A673 (cell line): Measurements from ENCODE around the gene ATP1A2. TPM values are rescaled to one million over a fixed set of nuclear protein-coding genes. Genes with fewer than 3 reads are reported as not detected.

Source experiments
- BruUV-seq: library from RNA; stranded (reverse); fragments of 400-500 nt; replicated peaks from 2 replicates; lab custom pipeline; 2021; lab: Mats Ljungman, UMichigan
- CTCF ChIA-PET: fragments of 300-600 bp; sonication (Branson Sonifier 250); formaldehyde crosslinking; loops from one replicate; lab custom pipeline; 2022; ENCODE audit warnings: antibody characterized with exemption; lab: Charles Lee
- POLR2A ChIA-PET: fragments of 300-600 bp; sonication (Branson Sonifier 250); formaldehyde crosslinking; loops from one replicate; lab custom pipeline; 2022; ENCODE audit warnings: antibody characterized with exemption; ENCODE audit not compliant: low non-redundant PET; lab: Charles Lee
- DNase-seq: peaks from one replicate; pipeline ENCODE4 v3.0.0-alpha.2; 2015; ENCODE audit warnings: low spot score
- H3K27ac ChIP-seq: fragments of 200-600 bp; sonication (generic); 2 replicates; pipeline ENCODE4 v1.5.1; 2016; ENCODE audit warnings: mixed run types, low read depth, mild to moderate bottlenecking, mixed read lengths, antibody characterized with exemption, low read length; ENCODE audit not compliant: poor library complexity, severe bottlenecking
- H3K27me3 ChIP-seq: fragments of 200-600 bp; sonication (generic); replicated peaks from 2 replicates; pipeline ENCODE4 v1.6.1; 2017; ENCODE audit warnings: mixed run types, low read depth, mild to moderate bottlenecking, mixed read lengths, antibody characterized with exemption, low read length; ENCODE audit not compliant: insufficient read depth, poor library complexity
- H3K36me3 ChIP-seq: fragments of 200-600 bp; sonication (generic); 2 replicates; pipeline ENCODE4 v1.6.1; 2016; ENCODE audit warnings: mixed run types, mild to moderate bottlenecking, mixed read lengths, antibody characterized with exemption, low read length; ENCODE audit not compliant: insufficient read depth, poor library complexity, severe bottlenecking
- H3K4me1 ChIP-seq: fragments of 200-600 bp; sonication (generic); 2 replicates; pipeline ENCODE4 v1.6.1; 2017; ENCODE audit warnings: mixed run types, mild to moderate bottlenecking, mixed read lengths, antibody characterized with exemption, low read length; ENCODE audit not compliant: insufficient read depth, poor library complexity, severe bottlenecking
- H3K4me3 ChIP-seq: fragments of 200-600 bp; sonication (generic); 2 replicates; pipeline ENCODE4 v1.5.1; 2016; ENCODE audit warnings: low read depth, mixed run types, mild to moderate bottlenecking, mixed read lengths, low read length; ENCODE audit not compliant: poor library complexity, severe bottlenecking
- H3K9me3 ChIP-seq: fragments of 200-600 bp; sonication (generic); 2 replicates; pipeline ENCODE4 v1.6.1; 2016; ENCODE audit warnings: mixed run types, low read depth, mild to moderate bottlenecking, mixed read lengths, antibody characterized with exemption, low read length; ENCODE audit not compliant: poor library complexity, severe bottlenecking
- EZH2 ChIP-seq: fragments of 200-600 bp; sonication (generic); IDR thresholded peaks from 2 replicates; pipeline ENCODE4 v1.6.1; 2017; ENCODE audit warnings: borderline replicate concordance, low read depth, mild to moderate bottlenecking, mixed read lengths, antibody characterized with exemption, low read length; ENCODE audit not compliant: poor library complexity, severe bottlenecking
- intact Hi-C: fragments of 100-400 bp; cut with micrococcal nuclease; formaldehyde crosslinking; loops from one replicate; pipeline ENCODE4 v1.10.0; 2022; ENCODE audit not compliant: unreplicated experiment
- total RNA-seq: library from RNA; stranded (reverse); gene quantifications from 2 replicates; pipeline ENCODE4 v1.2.3, GENCODE V29; 2021
- TF ChIP-seq, protein P1 (sequence below): fragments of 300-800, 200-600 bp; sonication (generic); conservative IDR thresholded peaks from 2 replicates; pipeline ENCODE4 v1.5.1; 2017; ENCODE audit warnings: low read depth, mild to moderate bottlenecking, antibody characterized with exemption, low read length, moderate library complexity, mixed read lengths

ATP1A2 gene
- total RNA-seq, 1 experiment from 2014 or later = not detected

DNA sequence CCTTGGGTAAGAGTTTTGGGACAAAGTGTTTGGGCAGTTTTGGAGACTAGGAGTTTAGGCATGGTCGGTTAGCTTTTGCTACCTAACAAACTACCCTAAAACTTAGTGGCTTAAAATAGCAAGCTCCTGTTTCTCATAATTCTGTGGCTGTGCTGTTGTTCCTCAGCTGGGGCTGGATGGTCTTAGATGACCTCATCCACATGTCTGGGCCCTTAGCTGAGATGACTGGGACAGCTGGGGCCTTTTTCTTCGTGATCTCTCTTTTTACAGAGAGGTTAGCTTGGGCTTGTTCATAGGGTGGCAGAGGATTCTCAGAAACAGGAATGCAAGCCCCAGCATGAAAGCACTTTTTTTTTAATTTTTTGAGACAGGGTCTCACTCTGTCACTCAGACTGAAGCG, 42.5 kb downstream of the ATP1A2 start:
- Histone ChIP-seq H3K27ac (no peak overlapping the region), H3K4me1 (no peaks in the 10 kb centered on the region), H3K36me3 (no peaks in the 10 kb centered on the region), H3K9me3 (no peaks in the 10 kb centered on the region), H3K27me3 (no peaks in the 10 kb centered on the region), H3K4me3 (no peak overlapping the region)
- no TSS peak for BruUV-seq
- POLR2A ChIA-PET = no interaction called here
- no peak for TF ChIP-seq EZH2
- TF ChIP-seq, protein P1, sequence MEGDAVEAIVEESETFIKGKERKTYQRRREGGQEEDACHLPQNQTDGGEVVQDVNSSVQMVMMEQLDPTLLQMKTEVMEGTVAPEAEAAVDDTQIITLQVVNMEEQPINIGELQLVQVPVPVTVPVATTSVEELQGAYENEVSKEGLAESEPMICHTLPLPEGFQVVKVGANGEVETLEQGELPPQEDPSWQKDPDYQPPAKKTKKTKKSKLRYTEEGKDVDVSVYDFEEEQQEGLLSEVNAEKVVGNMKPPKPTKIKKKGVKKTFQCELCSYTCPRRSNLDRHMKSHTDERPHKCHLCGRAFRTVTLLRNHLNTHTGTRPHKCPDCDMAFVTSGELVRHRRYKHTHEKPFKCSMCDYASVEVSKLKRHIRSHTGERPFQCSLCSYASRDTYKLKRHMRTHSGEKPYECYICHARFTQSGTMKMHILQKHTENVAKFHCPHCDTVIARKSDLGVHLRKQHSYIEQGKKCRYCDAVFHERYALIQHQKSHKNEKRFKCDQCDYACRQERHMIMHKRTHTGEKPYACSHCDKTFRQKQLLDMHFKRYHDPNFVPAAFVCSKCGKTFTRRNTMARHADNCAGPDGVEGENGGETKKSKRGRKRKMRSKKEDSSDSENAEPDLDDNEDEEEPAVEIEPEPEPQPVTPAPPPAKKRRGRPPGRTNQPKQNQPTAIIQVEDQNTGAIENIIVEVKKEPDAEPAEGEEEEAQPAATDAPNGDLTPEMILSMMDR = no peak
- CTCF ChIA-PET = no interaction called here
- DNase-seq = no peak
- intact Hi-C loops = no loop called here

DNA sequence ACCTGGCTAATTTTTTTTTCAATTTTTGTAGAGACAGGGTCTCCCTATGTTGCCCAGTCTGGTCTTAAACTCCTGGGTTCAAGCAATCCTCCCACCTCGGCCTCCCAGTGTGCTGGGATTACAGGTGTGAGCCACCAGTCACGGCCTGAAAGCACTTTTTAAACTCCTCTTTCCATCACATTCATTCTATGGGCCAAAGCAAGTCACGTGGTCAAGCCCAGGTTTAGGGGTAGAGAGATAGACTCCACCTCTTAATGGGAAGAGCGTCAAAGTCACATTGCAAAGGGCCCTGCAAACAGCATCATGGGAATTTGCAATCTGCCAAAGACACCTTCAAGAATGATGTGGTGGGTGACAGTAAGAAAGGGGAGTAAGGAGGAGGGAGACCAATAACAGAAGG, 43.0 kb downstream of the ATP1A2 start:
- BruUV-seq = no TSS peak
- ChIA-PET CTCF (no interaction called here), POLR2A (no interaction called here)
- no peak overlapping the region for H3K4me3 ChIP-seq
- no peak for TF ChIP-seq EZH2
- TF ChIP-seq, protein P1 = no peak
- no peaks in the 10 kb centered on the region for H3K36me3 ChIP-seq
- H3K9me3 ChIP-seq = no peaks in the 10 kb centered on the region
- no peaks in the 10 kb centered on the region for H3K27me3 ChIP-seq
- DNase-seq = no peak
- H3K27ac ChIP-seq = no peak overlapping the region
- H3K4me1 ChIP-seq = no peaks in the 10 kb centered on the region
- intact Hi-C loops = no loop called here

DNA sequence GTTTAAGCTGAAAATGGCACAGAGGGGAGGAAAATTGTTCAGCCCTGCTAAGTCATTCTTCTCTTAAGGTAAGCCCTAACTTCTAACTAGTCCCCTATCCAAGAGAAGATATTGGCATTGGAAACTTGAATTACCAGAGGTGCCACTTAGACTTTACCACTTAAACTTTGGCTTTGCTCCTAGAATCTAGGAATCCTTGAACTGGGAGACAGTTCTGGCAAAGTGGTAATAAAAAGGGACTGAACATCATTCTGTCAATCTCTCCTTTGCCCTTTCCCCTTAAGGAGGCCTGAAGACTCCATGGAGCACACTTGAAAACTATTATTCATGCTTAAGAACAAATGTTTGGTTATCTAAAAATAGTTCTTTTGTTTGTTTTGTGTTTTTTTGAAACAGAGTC, 44.3 kb downstream of the ATP1A2 start:
- ChIA-PET POLR2A (no interaction called here), CTCF (no interaction called here)
- BruUV-seq = no TSS peak
- H3K27ac ChIP-seq = no peak overlapping the region
- H3K36me3 ChIP-seq = no peaks in the 10 kb centered on the region
- TF ChIP-seq, protein P1 = no peak
- TF ChIP-seq EZH2 = no peak
- H3K4me3 ChIP-seq = no peak overlapping the region
- no peak for DNase-seq
- intact Hi-C loops = no loop called here
- no peaks in the 10 kb centered on the region for H3K4me1 ChIP-seq
- no peaks in the 10 kb centered on the region for H3K27me3 ChIP-seq
- no peaks in the 10 kb centered on the region for H3K9me3 ChIP-seq
